ENCODE data around the gene MMP23B.
A peak's percentile ranks its signal among the peaks of the same experiment; 100 is the strongest.

The MMP23B gene

GRCh38 chr1:1626207-1627141 lies 5.5 kb upstream of the MMP23B start:
- Histone ChIP-seq H4K91ac (ENCODE audit: low read depth, low read length, poor library complexity) (no peak overlapping the region), H3K27me3 (ENCODE audit: control insufficient read depth in 3 of 3, insufficient read depth in 3 of 3, low read depth in 1 of 3, low read length in 3 of 3) (peaks cover 0 to 31% (median 14%) of the 10 kb centered on the region in 3 experiments), H3K36me3 (replicated peaks in 1 of 2; ENCODE audit: control insufficient read depth in 2 of 2, insufficient read depth in 2 of 2, low read length in 2 of 2) (peaks cover 0 to 4% of the 10 kb centered on the region in 2 donors), H2BK12ac (ENCODE audit: low read length) (no peak overlapping the region), H3K4me2 (ENCODE audit: insufficient read depth, low read length, poor library complexity, severe bottlenecking) (no peak overlapping the region), H3K18ac (ENCODE audit: low read length) (no peak overlapping the region), H3K14ac (ENCODE audit: low read length) (no peak overlapping the region), H3K4me3 (ENCODE audit: low read length in 2 of 2) (no peak overlapping the region), H3K27ac (replicated peaks; ENCODE audit: low read length) (no peak overlapping the region), H2BK120ac (ENCODE audit: low read depth, low read length) (no peak overlapping the region), H3K9ac (ENCODE audit: low read depth, low read length, poor library complexity) (peak overlapping the region; percentile 77), H2AK5ac (ENCODE audit: low read depth, low read length) (no peak overlapping the region), H2BK15ac (ENCODE audit: low read length) (no peak overlapping the region), H2AFZ (ENCODE audit: low read length) (no peak overlapping the region), H3K79me1 (ENCODE audit: low read depth, low read length) (peaks cover 3% of the 10 kb centered on the region), H3K4ac (ENCODE audit: low read length) (no peak overlapping the region), H3K23ac (ENCODE audit: low read depth, low read length, poor library complexity) (peak overlapping the region; percentile 43), H4K8ac (ENCODE audit: low read depth, low read length) (no peak overlapping the region), H3K4me1 (ENCODE audit: control insufficient read depth in 2 of 2, insufficient read depth in 1 of 2, low read depth in 1 of 2, low read length in 2 of 2) (no peaks in the 10 kb centered on the region), H2BK5ac (ENCODE audit: low read length) (no peak overlapping the region), H3K9me3 (replicated peaks in 1 of 2; ENCODE audit: control insufficient read depth in 2 of 2, insufficient read depth in 1 of 2, low read depth in 1 of 2, low read length in 2 of 2) (no peaks in the 10 kb centered on the region)
- no peak for DNase-seq (ENCODE audit: low spot score)
- WGBS, 2 donors (ENCODE audit: extremely low coverage in 2 of 2, insufficient read length in 2 of 2, insufficient replicate concordance in 1 of 2), result no CpG with 5 or more reads among the region's 48 CpGs

- H2BK12ac ChIP-seq (ENCODE audit: low read length), result no peak overlapping the region
- no peak for DNase-seq (ENCODE audit: low spot score)
- H3K4me2 ChIP-seq (ENCODE audit: insufficient read depth, low read length, poor library complexity, severe bottlenecking), result no peak overlapping the region
- H2BK5ac ChIP-seq (ENCODE audit: low read length), result no peak overlapping the region
- H3K9me3 ChIP-seq (replicated peaks in 1 of 2; ENCODE audit: control insufficient read depth in 2 of 2, insufficient read depth in 1 of 2, low read depth in 1 of 2, low read length in 2 of 2), result no peaks in the 10 kb centered on the region
- peaks cover 0 to 4% of the 10 kb centered on the region in 2 donors for H3K36me3 ChIP-seq (replicated peaks in 1 of 2; ENCODE audit: control insufficient read depth in 2 of 2, insufficient read depth in 2 of 2, low read length in 2 of 2)
- no peak overlapping the region for H2AK5ac ChIP-seq (ENCODE audit: low read depth, low read length)
- no peak overlapping the region for H3K14ac ChIP-seq (ENCODE audit: low read length)
- peaks cover 0 to 39% (median 18%) of the 10 kb centered on the region in 3 experiments for H3K27me3 ChIP-seq (ENCODE audit: control insufficient read depth in 3 of 3, insufficient read depth in 3 of 3, low read depth in 1 of 3, low read length in 3 of 3)
- H3K23ac ChIP-seq (ENCODE audit: low read depth, low read length, poor library complexity), result peak overlapping the region; percentile 65
- no peak overlapping the region for H2BK120ac ChIP-seq (ENCODE audit: low read depth, low read length)
- H4K91ac ChIP-seq (ENCODE audit: low read depth, low read length, poor library complexity), result no peak overlapping the region
- H3K4ac ChIP-seq (ENCODE audit: low read length), result no peak overlapping the region
- no peaks in the 10 kb centered on the region for H3K4me1 ChIP-seq (ENCODE audit: control insufficient read depth in 2 of 2, insufficient read depth in 1 of 2, low read depth in 1 of 2, low read length in 2 of 2)
- WGBS, 2 donors (ENCODE audit: extremely low coverage in 2 of 2, insufficient read length in 2 of 2, insufficient replicate concordance in 1 of 2), result no CpG with 5 or more reads among the region's 37 CpGs
- H3K79me1 ChIP-seq (ENCODE audit: low read depth, low read length), result peaks cover 3% of the 10 kb centered on the region
- H3K9ac ChIP-seq (ENCODE audit: low read depth, low read length, poor library complexity), result no peak overlapping the region
- H2BK15ac ChIP-seq (ENCODE audit: low read length), result no peak overlapping the region
- no peak overlapping the region for H3K27ac ChIP-seq (replicated peaks; ENCODE audit: low read length)
- H4K8ac ChIP-seq (ENCODE audit: low read depth, low read length), result peak overlapping the region; percentile 43
- no peak overlapping the region for H2AFZ ChIP-seq (ENCODE audit: low read length)
- H3K18ac ChIP-seq (ENCODE audit: low read length), result no peak overlapping the region
- no peak overlapping the region for H3K4me3 ChIP-seq (ENCODE audit: low read length in 2 of 2)
Observed at GRCh38 chr1:1627261-1627828, 4.6 kb upstream of the MMP23B start.

- no peak overlapping the region for H2BK120ac ChIP-seq (ENCODE audit: low read depth, low read length)
- H3K4me3 ChIP-seq (ENCODE audit: low read length in 2 of 2), result peak overlapping the region in 1 of 2 donors; percentile 34
- no peak overlapping the region for H3K4me2 ChIP-seq (ENCODE audit: insufficient read depth, low read length, poor library complexity, severe bottlenecking)
- H3K14ac ChIP-seq (ENCODE audit: low read length), result peak overlapping the region; percentile 89
- peaks cover 3% of the 10 kb centered on the region for H3K79me1 ChIP-seq (ENCODE audit: low read depth, low read length)
- H3K27ac ChIP-seq (replicated peaks; ENCODE audit: low read length), result no peak overlapping the region
- H2BK12ac ChIP-seq (ENCODE audit: low read length), result peak overlapping the region; percentile 73
- H3K4me1 ChIP-seq (ENCODE audit: control insufficient read depth in 2 of 2, insufficient read depth in 1 of 2, low read depth in 1 of 2, low read length in 2 of 2), result no peaks in the 10 kb centered on the region
- no CpG with 5 or more reads among the region's 53 CpGs for WGBS, 2 donors (ENCODE audit: extremely low coverage in 2 of 2, insufficient read length in 2 of 2, insufficient replicate concordance in 1 of 2)
- no peak overlapping the region for H4K91ac ChIP-seq (ENCODE audit: low read depth, low read length, poor library complexity)
- DNase-seq (ENCODE audit: low spot score), result no peak
- no peak overlapping the region for H3K9ac ChIP-seq (ENCODE audit: low read depth, low read length, poor library complexity)
- peak overlapping the region; percentile 57 for H3K18ac ChIP-seq (ENCODE audit: low read length)
- peak overlapping the region; percentile 84 for H2AK5ac ChIP-seq (ENCODE audit: low read depth, low read length)
- H3K9me3 ChIP-seq (replicated peaks in 1 of 2; ENCODE audit: control insufficient read depth in 2 of 2, insufficient read depth in 1 of 2, low read depth in 1 of 2, low read length in 2 of 2), result no peaks in the 10 kb centered on the region
- peaks cover 0 to 4% of the 10 kb centered on the region in 2 donors for H3K36me3 ChIP-seq (replicated peaks in 1 of 2; ENCODE audit: control insufficient read depth in 2 of 2, insufficient read depth in 2 of 2, low read length in 2 of 2)
- peak overlapping the region; percentile 65 for H3K23ac ChIP-seq (ENCODE audit: low read depth, low read length, poor library complexity)
- H3K4ac ChIP-seq (ENCODE audit: low read length), result peak overlapping the region; percentile 23
- H2BK5ac ChIP-seq (ENCODE audit: low read length), result no peak overlapping the region
- no peak overlapping the region for H4K8ac ChIP-seq (ENCODE audit: low read depth, low read length)
- peaks cover 0 to 39% (median 18%) of the 10 kb centered on the region in 3 experiments for H3K27me3 ChIP-seq (ENCODE audit: control insufficient read depth in 3 of 3, insufficient read depth in 3 of 3, low read depth in 1 of 3, low read length in 3 of 3)
- H2BK15ac ChIP-seq (ENCODE audit: low read length), result no peak overlapping the region
- H2AFZ ChIP-seq (ENCODE audit: low read length), result no peak overlapping the region
Observed at GRCh38 chr1:1627829-1628753, 3.9 kb upstream of the MMP23B start.

Data from neuronal stem cell (in vitro differentiated cells).